MM.1S (cell line): ENCODE results near the gene TEX36.
"Not testable (repeated sequence)": the region's sequence is repeated elsewhere in the genome, so short reads cannot be mapped to it uniquely, and the experiment has no call there.

Experiments used
- DNase-seq: peaks from one replicate; pipeline ENCODE4 v3.0.0-alpha.2; 2015
- H2AFZ ChIP-seq: fragments of 300-600 bp; sonication (generic); 2 replicates; pipeline ENCODE4 v1.6.0; 2016; ENCODE audit warnings: antibody characterized with exemption, low read length
- H3F3A ChIP-seq: fragments of 300-600 bp; sonication (generic); 2 replicates; pipeline ENCODE4 v1.6.1; 2016; ENCODE audit warnings: mild to moderate bottlenecking, antibody characterized with exemption, low read length, moderate library complexity, mixed read lengths; ENCODE audit not compliant: insufficient read depth
- H3K27ac ChIP-seq: fragments of 300-600 bp; sonication (generic); 2 replicates; pipeline ENCODE4 v1.5.1; 2016; ENCODE audit warnings: mild to moderate bottlenecking, low read length
- H3K27me3 ChIP-seq: fragments of 300-600 bp; sonication (generic); replicated peaks from 2 replicates; pipeline ENCODE4 v1.6.0; 2016; ENCODE audit warnings: low read length; ENCODE audit not compliant: insufficient read depth
- H3K36me3 ChIP-seq: fragments of 300-600 bp; sonication (generic); replicated peaks from 2 replicates; pipeline ENCODE4 v1.6.1; 2016; ENCODE audit warnings: mild to moderate bottlenecking, low read length, mixed read lengths; ENCODE audit not compliant: insufficient read depth
- H3K4me1 ChIP-seq: fragments of 300-600 bp; sonication (generic); 2 replicates; pipeline ENCODE4 v1.6.1; 2016; ENCODE audit warnings: low read length, mixed read lengths
- H3K4me2 ChIP-seq: fragments of 300-600 bp; sonication (generic); 2 replicates; pipeline ENCODE4 v1.6.0; 2016; ENCODE audit warnings: low read depth, low read length
- H3K4me3 ChIP-seq: fragments of 300-600 bp; sonication (generic); 2 replicates; pipeline ENCODE4 v1.5.1; 2016; ENCODE audit warnings: low read length, mixed read lengths
- H3K79me2 ChIP-seq: fragments of 300-600 bp; sonication (generic); 2 replicates; pipeline ENCODE4 v1.6.1; 2016; ENCODE audit warnings: mixed run types, low read length, mixed read lengths
- H3K9ac ChIP-seq: fragments of 300-600 bp; sonication (generic); 2 replicates; pipeline ENCODE4 v1.6.1; 2016; ENCODE audit warnings: low read length, mixed read lengths
- H3K9me2 ChIP-seq: fragments of 300-600 bp; sonication (generic); replicated peaks from 2 replicates; pipeline ENCODE4 v1.6.1; 2016; ENCODE audit warnings: mild to moderate bottlenecking, low read length, mixed read lengths; ENCODE audit not compliant: insufficient read depth
- H3K9me3 ChIP-seq: fragments of 300-600 bp; sonication (generic); replicated peaks from 2 replicates; pipeline ENCODE4 v1.6.1; 2016; ENCODE audit warnings: mild to moderate bottlenecking, low read length, mixed read lengths; ENCODE audit not compliant: insufficient read depth
- H4K20me1 ChIP-seq: fragments of 300-600 bp; sonication (generic); 2 replicates; pipeline ENCODE4 v1.6.1; 2016; ENCODE audit warnings: mild to moderate bottlenecking, low read length, moderate library complexity, mixed read lengths; ENCODE audit not compliant: insufficient read depth
- CTCF ChIP-seq: fragments of 300-600 bp; sonication (generic); IDR thresholded peaks from 2 replicates; pipeline ENCODE4 v1.5.1; 2016; ENCODE audit warnings: antibody characterized with exemption, low read length, mixed read lengths
- EZH2 ChIP-seq: fragments of 300-600 bp; sonication (generic); optimal IDR thresholded peaks from 2 replicates; pipeline ENCODE3; 2017; ENCODE audit warnings: low read depth, mild to moderate bottlenecking, antibody characterized with exemption, low read length, mixed read lengths
- EZH2phosphoT487 ChIP-seq: fragments of 300-600 bp; sonication (generic); IDR thresholded peaks from 2 replicates; pipeline ENCODE4 v1.6.1; 2018; ENCODE audit warnings: antibody characterized with exemption, low read length

The TEX36 gene

GRCh38 chr10:125620401-125620800 lies 62.6 kb downstream of the TEX36 start:
- no peaks in the 10 kb centered on the region for H3K9me3 ChIP-seq
- H3K9ac ChIP-seq = no peak overlapping the region
- DNase-seq = no peak
- no peak overlapping the region for H3K4me2 ChIP-seq
- H2AFZ ChIP-seq = no peak overlapping the region
- H4K20me1 ChIP-seq = no peaks in the 10 kb centered on the region
- TF ChIP-seq EZH2phosphoT487 (no peak), EZH2 (no peak), CTCF (no peak)
- no peaks in the 10 kb centered on the region for H3K9me2 ChIP-seq
- no peaks in the 10 kb centered on the region for H3K4me1 ChIP-seq
- no peak overlapping the region for H3K4me3 ChIP-seq
- H3K27me3 ChIP-seq = 0 out of 2 replicates have a peak, but pooled peaks cover under 1% of the 10 kb centered on the region
- H3K36me3 ChIP-seq = no peaks in the 10 kb centered on the region
- no peak overlapping the region for H3K27ac ChIP-seq
- H3K79me2 ChIP-seq = no peaks in the 10 kb centered on the region
- no peaks in the 10 kb centered on the region for H3F3A ChIP-seq

DNA sequence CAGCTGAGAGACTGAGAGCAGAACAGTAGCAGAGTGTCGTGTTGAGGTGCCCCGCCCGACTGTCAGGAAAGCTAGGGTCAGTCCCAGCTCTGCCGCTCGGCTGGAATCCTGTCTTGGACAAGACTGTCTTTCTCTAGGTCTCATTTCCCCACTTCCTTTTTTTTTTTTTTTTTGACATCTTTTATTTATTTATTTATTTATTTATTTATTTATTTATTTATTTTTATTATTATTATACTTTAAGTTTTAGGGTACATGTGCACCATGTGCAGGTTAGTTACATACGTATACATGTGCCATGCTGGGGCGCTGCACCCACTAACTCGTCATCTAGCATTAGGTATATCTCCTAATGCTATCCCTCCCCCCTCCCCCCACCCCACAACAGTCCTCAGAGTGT lies 69.9 kb downstream of the TEX36 start:
- not testable (repeated sequence) for H3K27me3 ChIP-seq, DNase-seq, H2AFZ ChIP-seq, H3K9me2 ChIP-seq, H3K4me2 ChIP-seq, H3K27ac ChIP-seq, H3K9ac ChIP-seq, H3K79me2 ChIP-seq, H3F3A ChIP-seq, H3K36me3 ChIP-seq, H3K4me3 ChIP-seq, H3K4me1 ChIP-seq, H4K20me1 ChIP-seq, H3K9me3 ChIP-seq

DNA sequence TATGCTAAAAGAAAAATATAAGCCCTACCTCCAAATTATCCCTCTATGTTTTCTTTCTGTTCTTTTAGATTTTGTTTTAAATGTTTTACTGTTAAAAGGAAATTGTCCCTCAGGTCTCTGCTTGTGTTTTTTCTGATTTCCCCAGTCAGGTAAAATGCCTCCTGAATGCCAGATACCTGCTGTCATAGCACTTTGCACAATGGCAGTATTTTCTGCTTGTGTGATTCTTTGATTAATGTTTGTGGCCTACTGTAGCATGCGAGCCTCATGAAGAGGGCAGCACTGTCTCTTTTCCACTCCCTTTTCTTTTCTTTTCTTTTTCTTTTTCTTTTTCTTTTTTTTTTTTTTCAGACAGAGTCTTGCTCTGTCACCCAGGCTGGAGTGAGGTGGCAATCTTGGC lies 71.2 kb downstream of the TEX36 start:
- TF ChIP-seq EZH2phosphoT487 = no peak
- TF ChIP-seq CTCF = no peak
- no peak for TF ChIP-seq EZH2
- H3F3A ChIP-seq = no peaks in the 10 kb centered on the region
- no peak overlapping the region for H2AFZ ChIP-seq
- no peaks in the 10 kb centered on the region for H4K20me1 ChIP-seq
- no peaks in the 10 kb centered on the region for H3K79me2 ChIP-seq
- no peaks in the 10 kb centered on the region for H3K9me2 ChIP-seq
- H3K4me1 ChIP-seq = no peaks in the 10 kb centered on the region
- H3K27ac ChIP-seq = no peak overlapping the region
- H3K4me2 ChIP-seq = no peak overlapping the region
- no peaks in the 10 kb centered on the region; the same call in 1 of the 2 replicates for H3K27me3 ChIP-seq
- no peak for DNase-seq
- no peak overlapping the region for H3K9ac ChIP-seq
- no peak overlapping the region for H3K4me3 ChIP-seq
- H3K36me3 ChIP-seq = no peaks in the 10 kb centered on the region
- no peaks in the 10 kb centered on the region for H3K9me3 ChIP-seq

DNA sequence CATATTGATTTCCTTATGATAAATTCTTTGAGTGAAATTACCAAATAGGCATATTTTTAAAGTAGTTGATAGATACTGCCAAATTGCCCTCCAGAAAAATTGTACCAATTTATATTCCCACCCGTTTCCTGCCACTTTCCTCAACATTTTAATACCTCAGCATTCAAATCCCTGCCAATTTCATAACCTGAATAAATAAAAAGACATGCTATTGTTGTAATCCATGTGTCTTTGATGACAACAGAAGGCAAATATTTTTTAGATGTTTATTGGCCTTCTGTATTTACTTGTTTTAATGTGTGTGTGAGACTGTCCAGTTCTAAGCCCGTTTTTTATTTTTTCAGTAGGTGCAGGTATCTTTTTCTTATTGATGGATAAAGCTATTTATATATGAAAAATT lies 71.7 kb downstream of the TEX36 start:
- Histone ChIP-seq H3K27ac (no peak overlapping the region), H3K9ac (no peak overlapping the region), H3K4me1 (no peaks in the 10 kb centered on the region), H3K4me2 (no peak overlapping the region), H3K36me3 (no peaks in the 10 kb centered on the region), H3K79me2 (no peaks in the 10 kb centered on the region), H3K9me3 (no peaks in the 10 kb centered on the region), H3K9me2 (no peaks in the 10 kb centered on the region), H3F3A (no peaks in the 10 kb centered on the region), H2AFZ (no peak overlapping the region), H4K20me1 (no peaks in the 10 kb centered on the region), H3K27me3 (no peaks in the 10 kb centered on the region; the same call in 1 of the 2 replicates), H3K4me3 (no peak overlapping the region)
- DNase-seq = no peak
- TF ChIP-seq EZH2phosphoT487 = no peak
- TF ChIP-seq EZH2 = no peak
- TF ChIP-seq CTCF = no peak
